Measurements from ENCODE around the gene ELN.
"Not testable (repeated sequence)": the region's sequence is repeated elsewhere in the genome, so short reads cannot be mapped to it uniquely, and the experiment has no call there.

ELN gene

GRCh38 chr7:74044366-74045350 is 16.7 kb downstream of the ELN start:
- no peak for FAIRE-seq

DNA sequence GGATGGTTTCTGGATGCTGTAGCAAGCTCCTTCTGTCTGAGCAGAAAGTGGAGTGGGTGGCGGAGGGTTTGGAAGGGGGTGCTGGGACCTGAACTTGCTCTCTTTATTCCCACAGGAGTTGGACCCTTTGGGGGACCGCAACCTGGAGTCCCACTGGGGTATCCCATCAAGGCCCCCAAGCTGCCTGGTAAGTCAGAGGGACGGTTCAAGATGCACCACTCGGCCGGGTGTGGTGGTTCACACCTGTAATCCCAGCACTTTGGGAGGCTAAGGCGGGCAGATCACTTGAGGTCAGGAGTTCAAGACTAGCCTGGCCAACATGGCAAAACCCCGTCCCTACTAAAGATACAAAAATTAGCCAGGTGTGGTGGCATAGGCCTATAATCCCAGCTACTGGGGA is 18.6 kb downstream of the ELN start:
- not testable (repeated sequence) for FAIRE-seq

- no peak for FAIRE-seq
These were observed 19.9 kb downstream of the ELN start for GRCh38 chr7:74047804-74048380.

GRCh38 chr7:74048999-74049599 is 21.1 kb downstream of the ELN start:
- FAIRE-seq: no peak

GRCh38 chr7:74049997-74050798 is 22.2 kb downstream of the ELN start:
- FAIRE-seq: no peak

- no peak for FAIRE-seq
These were observed 23.2 kb downstream of the ELN start for GRCh38 chr7:74051193-74051592.

DNA sequence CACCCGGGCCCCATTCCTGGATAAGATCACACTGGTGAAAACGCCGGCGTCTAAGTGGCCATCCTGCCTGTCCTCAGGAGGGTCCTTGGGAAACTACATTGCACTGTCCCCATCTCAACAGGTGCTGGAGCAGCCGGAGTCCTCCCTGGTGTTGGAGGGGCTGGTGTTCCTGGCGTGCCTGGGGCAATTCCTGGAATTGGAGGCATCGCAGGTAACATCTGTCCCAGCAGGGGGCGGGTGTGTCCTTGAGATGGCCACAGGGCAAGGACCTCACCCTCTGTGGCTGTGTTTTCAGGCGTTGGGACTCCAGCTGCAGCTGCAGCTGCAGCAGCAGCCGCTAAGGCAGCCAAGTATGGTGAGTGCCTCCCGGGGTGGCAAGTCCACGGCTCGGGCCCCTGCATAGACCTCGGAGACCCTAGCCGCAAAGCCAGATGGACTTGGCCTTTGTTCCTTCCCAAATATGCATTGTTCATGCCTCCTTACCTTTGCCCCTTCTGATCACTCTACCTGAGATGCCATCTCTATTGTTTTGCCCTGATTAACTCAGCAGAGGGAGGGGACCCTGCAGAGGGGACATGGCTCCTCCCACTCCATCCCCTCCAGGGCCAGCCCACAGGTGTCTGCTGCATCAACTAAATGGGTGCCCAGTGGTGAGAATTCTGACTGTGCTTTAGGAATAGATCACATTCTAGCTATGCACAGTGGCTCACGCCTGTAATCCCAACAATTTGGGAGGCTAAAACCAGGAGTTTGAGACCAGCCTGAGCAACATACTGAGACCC is 23.8 kb downstream of the ELN start:
- FAIRE-seq: no peak

DNA sequence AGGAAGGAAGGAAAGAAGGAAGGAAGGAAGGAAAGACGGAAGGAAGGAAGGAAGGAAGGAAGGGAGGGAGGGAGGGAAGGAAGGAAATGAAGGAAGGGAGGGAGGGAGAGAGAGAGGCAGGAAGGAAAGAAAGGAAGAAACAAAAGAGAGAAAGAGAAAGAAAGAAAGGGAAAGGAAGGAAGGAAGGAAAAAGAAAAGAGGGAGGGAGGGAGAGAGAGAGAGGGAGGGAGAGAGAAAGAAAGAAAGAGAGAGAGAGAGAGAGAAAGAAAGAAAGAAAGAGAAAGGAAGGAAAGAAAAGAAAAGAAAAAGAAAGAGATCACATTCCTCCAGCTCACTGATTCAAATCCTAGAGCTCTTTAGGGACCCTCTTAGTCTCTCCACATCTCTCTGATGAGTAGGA is 24.7 kb downstream of the ELN start:
- FAIRE-seq: no peak

- no peak for FAIRE-seq
These were observed 25.7 kb downstream of the ELN start for GRCh38 chr7:74053589-74054186.

- no peak for FAIRE-seq
These were observed 28.3 kb downstream of the ELN start for GRCh38 chr7:74056096-74056915.

DNA sequence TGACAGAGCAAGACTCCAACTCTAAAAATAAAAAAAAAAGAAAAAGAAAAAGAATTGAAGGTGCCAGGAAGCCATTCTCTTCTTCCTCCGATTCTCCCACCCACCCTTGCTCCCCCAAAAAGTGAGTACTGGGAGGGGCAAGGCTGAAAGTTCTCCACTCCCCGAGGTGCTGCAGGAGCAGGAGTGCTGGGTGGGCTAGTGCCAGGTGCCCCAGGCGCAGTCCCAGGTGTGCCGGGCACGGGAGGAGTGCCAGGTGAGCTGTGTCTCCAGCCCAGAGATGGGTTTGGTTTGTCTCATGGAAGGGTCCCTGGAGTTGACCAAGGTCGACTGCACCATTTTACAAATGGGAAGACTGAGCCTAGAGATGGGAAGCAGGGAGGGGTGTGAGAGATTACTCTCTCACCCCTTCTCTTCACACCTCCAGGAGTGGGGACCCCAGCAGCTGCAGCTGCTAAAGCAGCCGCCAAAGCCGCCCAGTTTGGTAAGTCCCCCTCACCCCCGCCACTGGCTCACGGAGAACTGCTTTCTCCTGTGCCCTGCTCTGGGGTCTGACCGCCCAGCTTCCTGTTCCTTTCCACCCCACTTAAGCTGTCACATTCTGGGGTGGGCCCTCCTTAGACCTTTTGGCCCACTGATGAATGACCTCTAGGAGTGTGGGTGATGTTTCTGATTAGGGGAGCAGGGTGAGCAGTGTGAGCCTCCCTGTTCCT is 29.4 kb downstream of the ELN start:
- FAIRE-seq: no peak

- FAIRE-seq: no peak
These were observed 30.0 kb downstream of the ELN start for GRCh38 chr7:74057987-74058386.

DNA sequence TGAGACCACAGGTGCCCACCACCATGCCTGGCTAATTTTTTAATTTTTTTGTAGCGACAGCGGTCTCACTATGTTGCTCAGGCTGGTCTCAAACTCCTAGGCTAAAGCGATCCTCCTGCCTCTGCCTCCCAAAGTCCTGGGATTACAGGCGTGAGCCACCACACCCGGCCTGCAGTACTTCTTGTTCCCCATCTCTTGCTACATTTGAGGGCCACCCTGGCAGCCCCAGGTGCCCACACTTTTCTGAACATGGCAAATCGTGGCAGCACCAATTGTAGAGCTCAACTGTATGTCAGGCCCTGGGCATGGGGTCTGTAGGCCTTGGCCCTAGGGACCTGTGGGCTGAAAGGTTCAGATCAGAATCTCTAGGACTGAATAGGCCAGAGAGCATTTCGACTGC is 30.5 kb downstream of the ELN start:
- FAIRE-seq: no peak

- no peak for FAIRE-seq
These were observed 31.1 kb downstream of the ELN start for GRCh38 chr7:74059037-74059436.

- no peak for FAIRE-seq
These were observed 32.0 kb downstream of the ELN start for GRCh38 chr7:74059681-74060588.

DNA sequence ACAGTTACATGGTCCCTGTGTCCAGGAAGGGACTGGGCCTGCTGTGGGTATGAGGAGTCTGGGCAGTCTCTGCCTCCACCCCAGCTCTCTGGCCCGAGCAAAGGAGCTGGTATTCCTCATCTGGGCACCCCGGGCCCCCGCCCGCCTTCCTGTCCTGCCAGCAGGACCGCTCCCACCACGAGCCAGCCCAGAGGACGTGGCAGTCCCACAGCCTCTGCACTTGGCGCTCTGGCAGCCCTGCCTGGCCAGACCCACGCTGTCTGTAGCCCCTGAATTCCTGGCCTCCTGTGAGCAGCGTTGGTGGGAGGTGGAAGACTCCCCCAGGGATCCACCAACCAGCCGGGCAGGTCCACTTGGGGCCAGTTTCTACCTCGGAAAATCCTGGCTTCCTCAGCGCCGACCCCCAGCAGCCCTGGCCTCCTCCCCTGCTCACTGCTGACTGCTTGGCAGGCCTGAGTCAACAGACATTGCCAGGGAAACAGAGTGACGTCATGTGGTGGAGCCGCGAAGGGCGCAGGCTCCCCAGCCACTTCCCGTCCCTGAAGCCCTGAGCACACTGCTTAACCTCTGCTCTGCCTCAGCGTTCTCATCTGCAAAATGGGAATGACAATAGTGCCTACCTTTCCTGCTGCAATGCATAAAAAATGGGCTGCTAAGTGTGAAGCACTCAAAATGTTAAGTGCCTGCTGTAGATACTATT is 34.0 kb downstream of the ELN start:
- no peak for FAIRE-seq

- no peak for FAIRE-seq
These were observed 35.3 kb downstream of the ELN start for GRCh38 chr7:74063223-74063641.

DNA sequence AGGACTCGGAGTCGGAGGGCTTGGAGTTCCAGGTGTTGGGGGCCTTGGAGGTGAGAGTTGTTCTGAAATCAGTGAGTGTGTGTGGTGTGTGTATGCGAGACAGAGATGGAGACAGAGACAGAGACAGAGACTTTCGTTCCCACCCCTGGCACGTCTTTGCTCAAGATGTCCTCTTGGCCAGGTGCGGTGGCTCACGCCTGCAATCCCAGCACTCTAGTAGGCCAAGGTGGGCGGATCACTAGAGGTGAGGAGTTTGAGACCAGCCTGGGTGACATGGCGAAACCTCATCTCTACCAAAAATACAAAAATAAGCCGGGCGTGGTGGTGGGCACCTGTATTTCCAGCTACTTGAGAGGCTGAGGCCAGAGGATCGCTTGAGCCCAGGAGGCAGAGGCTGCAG is 35.7 kb downstream of the ELN start:
- no peak for FAIRE-seq
